ENCODE measurements around the gene NOL4L. TPM values are rescaled to one million over a fixed set of nuclear protein-coding genes. Genes with fewer than 3 reads are reported as not detected.

The NOL4L gene
- polyA plus RNA-seq, 2 of the 4 experiments (the other 2 are of a cell fraction), result 9.5 to 11.8 TPM

- FAIRE-seq (no peak), ATAC-seq (no peak), DNase-seq (ENCODE audit: low read depth in 1 of 2, low spot score in 1 of 2) (no peak)
- Histone ChIP-seq H3K9me3 (no peaks in the 10 kb centered on the region), H3K27ac (no peak overlapping the region), H3K4me2 (no peak overlapping the region), H3K4me3 (no peak overlapping the region), H3K4me1 (peaks cover 11% of the 10 kb centered on the region)
- ChIA-PET POLR2A (no interaction called here), CTCF (interaction anchor here (0.7 to 3.8 kb wide), 8 partner anchors 11 to 55 kb away, joined by 3 to 14 read pairs (median 3); no protein-coding TSS in a partner anchor)
- TF ChIP-seq CTCF (IDR thresholded peaks at IDR 0.05) (no peak), EHF (CRISPR knock-in tag; IDR thresholded peaks at IDR 0.05) (no peak), HMGXB4 (CRISPR knock-in tag; IDR thresholded peaks at IDR 0.05; ENCODE audit: borderline replicate concordance) (no peak), BCL3 (IDR thresholded peaks at IDR 0.05) (no peak), NPAS2 (CRISPR knock-in tag; IDR thresholded peaks at IDR 0.05; ENCODE audit: borderline replicate concordance) (no peak), KDM5A (IDR thresholded peaks at IDR 0.05) (no peak)
- 45% methylated on average over 5 of the region's 7 CpGs for WGBS (ENCODE audit: missing lambda C conversion rate)
These were observed 8.1 kb downstream of the NOL4L start for GRCh38 chr20:32577023-32577422.

GRCh38 chr20:32576560-32576959, 8.6 kb downstream of the NOL4L start:
- 95% methylated on average over 12 of the region's 12 CpGs for WGBS (ENCODE audit: missing lambda C conversion rate)
- Histone ChIP-seq H3K4me1 (peaks cover 11% of the 10 kb centered on the region), H3K27ac (no peak overlapping the region), H3K4me2 (no peak overlapping the region), H3K9me3 (no peaks in the 10 kb centered on the region), H3K4me3 (no peak overlapping the region)
- ATAC-seq, result no peak
- no peak for DNase-seq (ENCODE audit: low read depth in 1 of 2, low spot score in 1 of 2)
- CTCF ChIA-PET, result interaction anchor here (0.7 to 3.8 kb wide), 8 partner anchors 11 to 119 kb away, joined by 3 to 14 read pairs (median 3); no protein-coding TSS in a partner anchor
- no peak for FAIRE-seq
- POLR2A ChIA-PET, result no interaction called here
- TF ChIP-seq HDAC2 (IDR thresholded peaks at IDR 0.05) (no peak), NFE2L2 (conservative IDR thresholded peaks at IDR 0.05; ENCODE audit: low read length) (no peak), HOXA7 (CRISPR knock-in tag; IDR thresholded peaks at IDR 0.05) (no peak), ZC3H11A (IDR thresholded peaks at IDR 0.05) (no peak), RCOR1 (IDR thresholded peaks at IDR 0.05; ENCODE audit: low read depth, low read length) (no peak), FOSL2 (IDR thresholded peaks at IDR 0.05) (no peak), FOSL2 (CRISPR knock-in tag; IDR thresholded peaks at IDR 0.05) (no peak), CBX8 (IDR thresholded peaks at IDR 0.05) (no peak), MAX (IDR thresholded peaks at IDR 0.05) (no peak), TP53 (CRISPR knock-in tag; IDR thresholded peaks at IDR 0.05) (no peak), ZNF302 (CRISPR knock-in tag; IDR thresholded peaks at IDR 0.05) (no peak), E2F6 (IDR thresholded peaks at IDR 0.05; ENCODE audit: borderline replicate concordance, low read depth) (no peak), RNF2 (IDR thresholded peaks at IDR 0.05; ENCODE audit: borderline replicate concordance, low read depth) (no peak), CEBPB (IDR thresholded peaks at IDR 0.05) (no peak), HOXB5 (CRISPR knock-in tag; IDR thresholded peaks at IDR 0.05) (no peak)
